Measurements from ENCODE around the gene C1orf74. TPM values are rescaled to one million over a fixed set of nuclear protein-coding genes. Genes with fewer than 3 reads are reported as not detected.

C1orf74 gene
- total RNA-seq, 1 donor from 2014 or later: 6.8 TPM

GRCh38 chr1:209729436-209729835 is 54.9 kb downstream of the C1orf74 start:
- H3K27me3 ChIP-seq (ENCODE audit: control insufficient read depth, insufficient read depth, low read length): no peaks in the 10 kb centered on the region
- no peak overlapping the region for H3K4me3 ChIP-seq (ENCODE audit: low read depth, low read length)
- DNase-seq (ENCODE audit: low read depth) (no peak), FAIRE-seq (no peak)
- TF ChIP-seq CTCF (IDR thresholded peaks at IDR 0.05; ENCODE audit: insufficient read depth, low read length, severe bottlenecking): no peak
- H3K36me3 ChIP-seq (ENCODE audit: control insufficient read depth, insufficient read depth, low read length): no peaks in the 10 kb centered on the region

Other genes with a start within 250 kb of the C1orf74 start
- not detected in 2 replicates for gene CAMK1G, start 200.8 kb downstream of the C1orf74 start, total RNA-seq
- gene LAMB3, start 132.1 kb downstream of the C1orf74 start, total RNA-seq: 1,162 and 3,106 TPM in 2 replicates
- 301 and 418 TPM in 2 replicates for gene G0S2, start 109.1 kb downstream of the C1orf74 start, total RNA-seq
- 4.1 and 10.5 TPM in 2 replicates for gene HSD11B1, start 79.7 kb downstream of the C1orf74 start, total RNA-seq
- not detected in 2 replicates for gene TRAF3IP3, start 28.5 kb downstream of the C1orf74 start, total RNA-seq
- 175 and 226 TPM in 2 replicates for gene IRF6, start 21.6 kb upstream of the C1orf74 start, total RNA-seq
- 2.9 and 6.3 TPM in 2 replicates for gene UTP25, start 43.4 kb upstream of the C1orf74 start, total RNA-seq
- gene SYT14, start 153.7 kb upstream of the C1orf74 start, total RNA-seq: not detected in 2 replicates

All from bronchial epithelial cell (primary cell).